ENCODE measurements around the gene SUFU. TPM values are rescaled to one million over a fixed set of nuclear protein-coding genes. Genes with fewer than 3 reads are reported as not detected.

SUFU gene
- total and polyA plus RNA-seq, 2 of the 13 experiments (the other 11 are each of a cell fraction or from before 2014, with no cell fraction given) = 2.9 to 5.5 TPM

DNA sequence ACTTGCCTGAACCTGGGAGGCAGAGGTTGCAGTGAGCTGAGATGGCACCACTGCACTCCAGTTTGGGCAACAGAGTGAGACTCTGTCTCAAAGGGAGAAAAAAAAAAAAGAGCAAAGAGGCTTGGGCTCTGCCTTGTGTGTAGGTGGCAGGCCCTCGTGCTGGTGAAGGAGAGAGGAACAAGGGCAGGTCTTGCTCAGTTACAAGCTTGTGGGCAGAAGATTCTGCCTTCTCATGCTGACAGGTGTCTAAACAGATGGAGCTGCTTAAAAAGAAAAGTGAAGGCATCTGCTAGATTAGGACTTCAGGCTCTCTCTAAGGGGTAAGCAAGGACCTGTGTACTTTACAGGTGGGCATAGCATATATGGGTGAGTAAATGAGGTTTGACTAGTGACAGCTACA is 75.0 kb downstream of the SUFU start:
- BruUV-seq (replicated peaks) = no TSS peak
- 94% methylated on average over 1 of the region's 1 CpG for WGBS (ENCODE audit: low lambda C conversion rate)
- no peaks in the 10 kb centered on the region for H3K27me3 ChIP-seq (ENCODE audit: control insufficient read depth in 1 of 2, insufficient read depth in 2 of 2, low read length in 2 of 2)
- H3K9ac ChIP-seq (ENCODE audit: insufficient read depth, low read depth, low read length) = no peak overlapping the region
- H2AFZ ChIP-seq (ENCODE audit: low read length) = no peak overlapping the region
- H3K4me3 ChIP-seq (replicated peaks in 1 of 3; ENCODE audit: insufficient read depth in 1 of 3, low read depth in 2 of 3, low read length in 3 of 3) = no peak overlapping the region
- no peak overlapping the region for H3K27ac ChIP-seq (ENCODE audit: extremely low read length, insufficient read depth, low read length)
- intact Hi-C loops (cut with micrococcal nuclease; ENCODE audit: unreplicated experiment) (no loop called here), in situ Hi-C loops (cut with HindIII; ENCODE audit: extremely low pct_ligation_motif_present, low pct_unique_long_range_greater_than_20kb) (no loop called here)
- ATAC-seq = no peak
- H3K36me3 ChIP-seq (replicated peaks in 1 of 2; ENCODE audit: control insufficient read depth in 1 of 2, insufficient read depth in 2 of 2, low read length in 2 of 2) = no peaks in the 10 kb centered on the region
- no peak overlapping the region for H3K4me2 ChIP-seq (ENCODE audit: low read depth, low read length)
- no peaks in the 10 kb centered on the region for H3K9me3 ChIP-seq (ENCODE audit: low read length)
- no peak for FAIRE-seq
- POLR2A ChIA-PET = no interaction called here
- TF ChIP-seq RORA (CRISPR knock-in tag; IDR thresholded peaks at IDR 0.05) (no peak), ZNF547 (CRISPR knock-in tag; IDR thresholded peaks at IDR 0.05) (no peak), FOXM1 (CRISPR knock-in tag; IDR thresholded peaks at IDR 0.05) (no peak), PHF5A (CRISPR knock-in tag; IDR thresholded peaks at IDR 0.05; ENCODE audit: low read depth, unreplicated experiment) (no peak), AGO2 (optimal IDR thresholded peaks at IDR 0.05; ENCODE audit: low read depth, low read length) (no peak), RXRA (CRISPR knock-in tag; IDR thresholded peaks at IDR 0.05) (no peak), TAF15 (IDR thresholded peaks at IDR 0.05; ENCODE audit: low read depth, low read length, poor library complexity, severe bottlenecking) (no peak), ETV5 (CRISPR knock-in tag; IDR thresholded peaks at IDR 0.05; ENCODE audit: borderline replicate concordance) (no peak), MYNN (CRISPR knock-in tag; IDR thresholded peaks at IDR 0.05; ENCODE audit: low read depth) (no peak), PHB2 (IDR thresholded peaks at IDR 0.05; ENCODE audit: partially characterized antibody) (no peak), ZFP36L2 (CRISPR knock-in tag; IDR thresholded peaks at IDR 0.05) (no peak), ZFAT (CRISPR knock-in tag; conservative IDR thresholded peaks at IDR 0.05) (no peak), MIXL1 (CRISPR knock-in tag; IDR thresholded peaks at IDR 0.05) (no peak)
- TF ChIP-seq, protein P1, sequence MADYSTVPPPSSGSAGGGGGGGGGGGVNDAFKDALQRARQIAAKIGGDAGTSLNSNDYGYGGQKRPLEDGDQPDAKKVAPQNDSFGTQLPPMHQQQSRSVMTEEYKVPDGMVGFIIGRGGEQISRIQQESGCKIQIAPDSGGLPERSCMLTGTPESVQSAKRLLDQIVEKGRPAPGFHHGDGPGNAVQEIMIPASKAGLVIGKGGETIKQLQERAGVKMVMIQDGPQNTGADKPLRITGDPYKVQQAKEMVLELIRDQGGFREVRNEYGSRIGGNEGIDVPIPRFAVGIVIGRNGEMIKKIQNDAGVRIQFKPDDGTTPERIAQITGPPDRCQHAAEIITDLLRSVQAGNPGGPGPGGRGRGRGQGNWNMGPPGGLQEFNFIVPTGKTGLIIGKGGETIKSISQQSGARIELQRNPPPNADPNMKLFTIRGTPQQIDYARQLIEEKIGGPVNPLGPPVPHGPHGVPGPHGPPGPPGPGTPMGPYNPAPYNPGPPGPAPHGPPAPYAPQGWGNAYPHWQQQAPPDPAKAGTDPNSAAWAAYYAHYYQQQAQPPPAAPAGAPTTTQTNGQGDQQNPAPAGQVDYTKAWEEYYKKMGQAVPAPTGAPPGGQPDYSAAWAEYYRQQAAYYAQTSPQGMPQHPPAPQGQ (CRISPR knock-in tag; IDR thresholded peaks at IDR 0.05; ENCODE audit: borderline replicate concordance) = no peak
- TF ChIP-seq, protein P2, sequence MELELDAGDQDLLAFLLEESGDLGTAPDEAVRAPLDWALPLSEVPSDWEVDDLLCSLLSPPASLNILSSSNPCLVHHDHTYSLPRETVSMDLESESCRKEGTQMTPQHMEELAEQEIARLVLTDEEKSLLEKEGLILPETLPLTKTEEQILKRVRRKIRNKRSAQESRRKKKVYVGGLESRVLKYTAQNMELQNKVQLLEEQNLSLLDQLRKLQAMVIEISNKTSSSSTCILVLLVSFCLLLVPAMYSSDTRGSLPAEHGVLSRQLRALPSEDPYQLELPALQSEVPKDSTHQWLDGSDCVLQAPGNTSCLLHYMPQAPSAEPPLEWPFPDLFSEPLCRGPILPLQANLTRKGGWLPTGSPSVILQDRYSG (CRISPR knock-in tag; IDR thresholded peaks at IDR 0.05) = no peak
- TF ChIP-seq, protein P3, sequence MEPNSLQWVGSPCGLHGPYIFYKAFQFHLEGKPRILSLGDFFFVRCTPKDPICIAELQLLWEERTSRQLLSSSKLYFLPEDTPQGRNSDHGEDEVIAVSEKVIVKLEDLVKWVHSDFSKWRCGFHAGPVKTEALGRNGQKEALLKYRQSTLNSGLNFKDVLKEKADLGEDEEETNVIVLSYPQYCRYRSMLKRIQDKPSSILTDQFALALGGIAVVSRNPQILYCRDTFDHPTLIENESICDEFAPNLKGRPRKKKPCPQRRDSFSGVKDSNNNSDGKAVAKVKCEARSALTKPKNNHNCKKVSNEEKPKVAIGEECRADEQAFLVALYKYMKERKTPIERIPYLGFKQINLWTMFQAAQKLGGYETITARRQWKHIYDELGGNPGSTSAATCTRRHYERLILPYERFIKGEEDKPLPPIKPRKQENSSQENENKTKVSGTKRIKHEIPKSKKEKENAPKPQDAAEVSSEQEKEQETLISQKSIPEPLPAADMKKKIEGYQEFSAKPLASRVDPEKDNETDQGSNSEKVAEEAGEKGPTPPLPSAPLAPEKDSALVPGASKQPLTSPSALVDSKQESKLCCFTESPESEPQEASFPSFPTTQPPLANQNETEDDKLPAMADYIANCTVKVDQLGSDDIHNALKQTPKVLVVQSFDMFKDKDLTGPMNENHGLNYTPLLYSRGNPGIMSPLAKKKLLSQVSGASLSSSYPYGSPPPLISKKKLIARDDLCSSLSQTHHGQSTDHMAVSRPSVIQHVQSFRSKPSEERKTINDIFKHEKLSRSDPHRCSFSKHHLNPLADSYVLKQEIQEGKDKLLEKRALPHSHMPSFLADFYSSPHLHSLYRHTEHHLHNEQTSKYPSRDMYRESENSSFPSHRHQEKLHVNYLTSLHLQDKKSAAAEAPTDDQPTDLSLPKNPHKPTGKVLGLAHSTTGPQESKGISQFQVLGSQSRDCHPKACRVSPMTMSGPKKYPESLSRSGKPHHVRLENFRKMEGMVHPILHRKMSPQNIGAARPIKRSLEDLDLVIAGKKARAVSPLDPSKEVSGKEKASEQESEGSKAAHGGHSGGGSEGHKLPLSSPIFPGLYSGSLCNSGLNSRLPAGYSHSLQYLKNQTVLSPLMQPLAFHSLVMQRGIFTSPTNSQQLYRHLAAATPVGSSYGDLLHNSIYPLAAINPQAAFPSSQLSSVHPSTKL (CRISPR knock-in tag; IDR thresholded peaks at IDR 0.05) = no peak
- H3K4me1 ChIP-seq (ENCODE audit: insufficient read depth, low read length) = peaks cover under 1% of the 10 kb centered on the region
- no peaks in the 10 kb centered on the region for H4K20me1 ChIP-seq (ENCODE audit: insufficient read depth, low read length)
- DNase-seq (ENCODE audit: low spot score) = no peak
- CTCF ChIA-PET (ENCODE audit: low intra/inter-chr PET ratio, low total read pairs) = no interaction called here
- H3K79me2 ChIP-seq (ENCODE audit: insufficient read depth, low read length) = no peaks in the 10 kb centered on the region

Data from HepG2 (cell line).